ENCODE data around the gene PSD4.

Gene PSD4

DNA sequence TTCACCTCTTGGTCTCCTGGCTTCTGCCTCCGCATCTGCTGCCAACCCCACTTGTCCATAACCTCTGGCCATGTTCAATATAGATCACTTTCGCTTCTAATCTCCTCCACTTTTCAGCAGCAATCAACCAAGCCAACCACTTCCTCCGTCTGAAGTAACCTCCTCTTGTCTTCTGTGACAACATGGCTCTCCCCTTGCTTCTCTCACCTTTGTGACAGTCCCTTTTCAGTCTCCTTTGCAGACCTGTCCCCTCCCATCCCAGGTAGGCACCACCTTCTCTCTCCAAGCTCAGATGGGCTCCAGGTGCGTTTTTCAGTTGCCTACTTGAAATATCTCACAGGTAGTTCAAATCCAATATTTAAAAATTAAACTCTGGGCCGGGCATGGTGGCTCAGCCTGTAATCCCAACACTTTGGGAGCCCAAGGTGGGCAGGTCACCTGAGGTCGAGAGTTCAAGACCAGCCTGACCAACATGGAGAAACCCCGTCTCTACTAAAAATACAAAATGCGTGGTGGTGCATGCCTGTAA lies 4.7 kb upstream of the PSD4 start:
- no peak for DNase-seq

- no peak for DNase-seq
These were observed 4.2 kb upstream of the PSD4 start for GRCh38 chr2:113169586-113169985.

- no peak for DNase-seq
These were observed 2.3 kb upstream of the PSD4 start for GRCh38 chr2:113171334-113172075.

GRCh38 chr2:113172721-113173541 lies 840 bp upstream of the PSD4 start:
- DNase-seq = no peak

GRCh38 chr2:113174376-113174750 lies 592 bp downstream of the PSD4 start:
- DNase-seq = no peak

DNA sequence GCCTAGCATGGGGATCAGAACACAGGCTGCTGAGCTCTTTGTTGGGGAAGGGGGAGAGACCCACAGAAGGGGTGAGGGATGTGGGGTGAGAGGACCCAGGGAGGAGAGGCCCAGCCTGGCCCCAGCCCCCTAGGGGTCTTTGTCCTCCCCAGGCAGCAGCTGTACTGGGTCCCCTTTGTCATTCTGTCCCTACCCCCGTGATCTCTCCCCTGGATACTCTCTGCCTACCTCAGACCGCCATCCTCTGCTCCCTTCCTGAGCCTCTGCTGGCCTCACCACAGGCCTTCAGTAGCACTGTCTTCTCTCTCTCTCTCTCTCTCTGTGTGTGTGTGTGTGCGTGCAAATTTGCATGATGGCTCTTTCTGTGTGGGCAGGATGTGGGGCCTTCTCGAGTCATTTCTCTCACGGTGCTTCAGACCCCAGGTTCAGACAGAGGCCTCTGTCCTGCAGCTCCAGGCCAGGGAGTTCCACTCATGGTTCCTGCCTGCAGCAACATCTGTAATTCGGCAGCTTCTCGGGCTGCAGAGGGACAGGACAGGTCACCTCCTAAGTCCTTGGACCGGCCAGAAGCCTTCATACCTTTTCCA lies 1.4 kb downstream of the PSD4 start:
- peak; percentile 63 for DNase-seq

GRCh38 chr2:113175736-113176695 lies 2.2 kb downstream of the PSD4 start:
- peak; percentile 23 for DNase-seq

DNA sequence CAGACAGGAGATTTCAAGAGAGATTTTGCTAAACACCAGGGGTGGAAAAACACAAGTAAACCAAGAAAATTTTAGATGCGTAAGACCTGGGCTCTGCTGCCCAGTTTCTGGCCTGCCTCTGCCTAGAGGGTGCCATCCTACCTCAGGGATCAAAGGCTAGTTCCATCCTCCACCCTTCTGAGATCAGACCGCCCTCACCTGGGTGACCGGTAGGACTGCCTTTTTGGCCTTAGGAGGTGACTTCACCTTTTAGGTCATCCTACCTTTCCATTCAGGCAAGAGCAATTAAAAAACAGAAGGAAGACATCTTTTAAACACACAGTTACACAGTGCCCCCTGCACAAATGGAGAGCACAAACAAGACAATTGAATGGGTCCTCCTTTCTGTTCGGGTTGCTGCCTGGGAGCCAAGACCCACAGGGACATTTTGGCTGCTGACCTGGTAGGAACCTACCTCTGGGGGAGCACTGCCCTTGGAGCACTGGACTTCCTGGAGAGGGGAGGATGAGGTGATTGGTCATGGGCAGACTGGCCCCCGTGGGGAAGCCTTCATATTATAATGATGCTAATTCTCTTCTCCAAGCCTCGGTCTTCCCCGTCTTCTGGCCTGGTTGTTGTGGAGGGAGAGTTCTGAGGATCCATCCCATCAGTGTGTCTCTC lies 3.1 kb downstream of the PSD4 start:
- DNase-seq = no peak

DNA sequence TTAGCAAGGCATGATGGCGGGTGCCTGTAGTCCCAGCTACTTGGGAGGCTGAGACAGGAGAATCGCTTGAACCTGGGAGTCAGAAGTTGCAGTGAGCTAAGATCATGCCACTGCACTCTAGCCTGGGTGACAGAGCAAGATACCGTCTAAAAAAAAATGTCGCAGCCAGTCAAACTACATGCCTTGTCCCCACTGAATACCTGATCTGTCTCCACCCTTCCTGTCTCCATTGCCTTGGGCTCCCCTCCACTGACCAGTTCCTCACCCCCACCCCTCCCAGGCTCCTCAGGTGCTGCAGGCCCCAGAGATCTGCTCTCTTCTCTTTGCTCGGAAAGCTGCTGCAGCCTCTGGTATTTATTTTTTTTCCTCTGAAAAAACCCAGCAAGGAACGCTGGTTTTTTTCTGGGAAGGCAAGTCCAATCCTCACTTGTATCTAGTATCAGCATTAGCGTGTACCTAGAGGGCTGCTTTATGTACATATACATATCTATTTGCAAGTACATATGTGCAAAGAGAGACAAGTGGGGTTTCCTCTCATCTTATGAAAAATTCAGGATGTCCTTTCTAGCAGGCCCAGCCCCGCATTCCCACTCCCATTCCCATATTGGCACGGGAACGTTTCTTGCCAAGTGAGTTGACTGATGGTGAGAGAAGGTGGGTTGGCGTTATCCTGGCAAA lies 4.4 kb downstream of the PSD4 start:
- DNase-seq = no peak

GRCh38 chr2:113178891-113179290 lies 5.1 kb downstream of the PSD4 start:
- DNase-seq = peak; percentile 51

DNA sequence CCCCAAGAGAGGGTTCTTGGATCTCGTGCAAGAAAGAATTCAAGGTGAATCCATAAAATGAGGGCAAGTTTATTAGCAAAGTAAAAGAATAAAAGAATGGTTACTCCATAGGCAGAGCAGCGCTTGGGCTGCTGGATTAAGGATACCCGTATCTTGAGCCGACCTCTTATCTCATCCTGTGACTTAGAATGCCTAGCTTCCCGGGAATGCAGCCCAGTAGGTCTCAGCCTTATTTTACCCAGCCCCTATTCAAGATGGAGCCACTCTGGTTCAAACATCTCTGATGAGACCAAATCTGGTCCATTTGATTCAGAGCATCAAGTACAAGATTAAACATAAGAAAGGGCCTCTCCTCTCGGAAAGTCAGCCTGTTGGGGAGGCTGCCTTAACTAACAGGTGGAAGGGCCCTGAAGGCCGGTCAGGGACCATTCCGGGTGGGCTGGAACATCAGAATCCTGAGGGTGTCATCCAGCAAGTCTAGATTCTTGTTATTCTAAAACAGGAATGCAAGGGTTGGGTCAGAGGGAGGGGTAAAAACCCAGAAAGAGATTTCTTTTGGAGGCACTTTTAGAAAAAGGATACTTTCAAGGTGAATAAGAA lies 5.8 kb downstream of the PSD4 start:
- no peak for DNase-seq

- DNase-seq = peak; percentile 10
These were observed 6.6 kb downstream of the PSD4 start for GRCh38 chr2:113180131-113180946.

- no peak for DNase-seq
These were observed 7.7 kb downstream of the PSD4 start for GRCh38 chr2:113181258-113182051.

DNA sequence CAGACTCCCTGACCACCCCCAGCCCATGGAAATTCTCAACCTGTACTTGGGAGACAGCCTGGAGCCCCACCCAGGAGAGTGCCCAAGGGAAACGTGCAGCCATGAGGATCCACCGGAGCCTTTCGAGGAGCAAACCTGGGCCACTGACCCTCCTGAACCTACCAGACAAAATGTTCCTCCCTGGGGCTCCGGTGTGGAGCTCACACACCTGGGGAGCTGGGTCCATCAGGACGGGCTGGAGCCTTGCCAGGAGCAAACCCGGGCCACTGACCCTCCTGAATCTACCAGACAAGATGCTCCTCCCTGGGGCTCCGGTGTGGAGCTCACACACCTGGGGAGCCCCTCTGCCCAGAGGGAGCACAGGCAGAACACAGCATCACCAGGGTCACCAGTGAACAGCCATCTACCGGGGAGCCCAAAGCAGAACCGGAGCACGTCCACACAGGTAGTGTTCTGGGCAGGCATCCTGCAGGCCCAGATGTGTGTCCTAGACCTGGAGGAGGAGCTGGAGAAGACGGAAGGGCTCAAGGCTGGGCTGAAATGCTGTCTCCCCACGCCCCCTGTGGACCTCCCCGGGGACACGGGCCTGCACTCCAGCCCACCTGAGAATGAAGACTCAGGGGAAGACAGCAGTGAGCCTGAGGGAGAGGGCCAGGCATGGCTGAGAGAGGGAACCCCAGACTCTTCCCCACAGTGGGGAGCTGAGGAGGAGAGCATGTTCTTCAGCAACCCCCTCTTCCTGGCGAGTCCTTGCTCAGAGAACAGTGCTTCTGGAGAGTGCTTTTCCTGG lies 8.9 kb downstream of the PSD4 start:
- no peak for DNase-seq

DNA sequence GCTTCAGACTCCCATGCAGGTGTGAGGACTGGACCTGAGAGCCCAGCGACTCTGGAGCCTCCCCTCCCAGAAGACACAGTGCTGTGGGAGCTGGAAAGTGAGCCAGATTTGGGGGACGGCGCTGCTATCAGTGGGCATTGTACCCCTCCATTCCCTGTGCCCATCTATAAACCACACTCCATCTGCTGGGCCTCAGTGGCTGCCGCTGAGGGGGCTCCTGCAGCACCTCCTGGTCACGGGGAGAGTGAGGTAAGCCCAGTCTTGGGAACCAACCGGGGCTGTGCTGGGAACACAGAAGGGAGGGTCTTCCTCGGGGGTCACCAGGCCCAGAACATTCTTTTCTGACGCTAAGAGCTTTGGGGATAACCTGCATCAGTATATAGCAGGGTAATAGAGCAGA lies 9.5 kb downstream of the PSD4 start:
- no peak for DNase-seq

DNA sequence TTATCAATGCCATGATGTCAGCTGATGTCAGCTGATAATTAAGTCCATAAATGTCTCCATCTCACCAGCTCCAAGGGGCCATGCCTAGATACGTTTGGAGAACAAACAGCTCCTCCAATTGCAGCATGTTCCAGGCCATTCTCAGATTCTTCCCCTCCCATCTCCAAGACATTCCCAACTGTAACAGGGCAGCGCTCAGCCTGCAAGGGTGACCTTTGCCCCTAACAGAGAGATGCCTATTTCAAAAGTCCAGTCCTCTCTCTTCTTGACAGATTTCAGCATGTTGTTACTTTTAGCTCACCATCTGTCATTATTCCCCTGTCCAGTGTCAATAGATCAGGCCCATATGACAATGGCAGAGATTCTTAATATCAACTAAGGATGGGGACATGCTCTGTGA lies 9.9 kb downstream of the PSD4 start:
- DNase-seq = no peak

DNA sequence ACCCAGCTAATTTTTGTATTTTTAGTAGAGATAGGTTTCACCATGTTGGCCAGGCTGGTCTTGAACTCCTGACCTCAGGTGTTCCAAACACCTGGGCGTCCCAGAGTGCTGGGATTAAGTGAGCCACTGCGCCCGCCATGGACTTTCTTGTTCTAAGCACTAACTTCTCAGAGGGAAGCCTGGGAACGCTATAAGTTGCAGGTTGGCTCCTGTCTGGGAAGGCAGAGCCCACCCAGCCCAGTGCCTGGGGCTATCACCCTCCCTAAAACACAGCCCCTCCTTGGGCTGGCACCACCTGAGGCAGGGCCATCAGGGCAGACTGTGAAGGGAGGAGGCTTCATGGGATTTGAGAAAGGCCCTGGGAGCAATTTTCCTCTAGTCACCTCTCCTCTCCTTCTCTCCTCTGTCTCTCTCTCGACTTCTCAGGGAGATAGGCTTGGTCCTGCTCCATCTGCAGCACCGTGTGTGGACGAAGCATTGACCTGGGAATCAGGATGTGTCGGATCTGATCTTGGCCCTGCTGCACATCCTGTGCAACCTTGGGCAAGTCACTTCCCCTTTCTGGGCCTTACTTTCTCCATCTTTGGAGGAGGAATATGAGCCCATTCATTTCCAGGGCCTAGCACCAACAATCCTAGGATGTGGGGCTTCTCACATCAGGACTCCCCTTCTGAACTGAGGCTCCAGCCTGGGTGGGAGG lies 10.9 kb downstream of the PSD4 start:
- DNase-seq = no peak

Measured in stimulated activated naive CD4-positive, alpha-beta T cell treated with Interleukin-2 at 50 U/mL for 16 hours (primary cell).